Measurements from ENCODE around the gene METTL4. TPM values are rescaled to one million over a fixed set of nuclear protein-coding genes. Genes with fewer than 3 reads are reported as not detected.

METTL4 gene
- polyA plus RNA-seq, 3 donors from 2014 or later = 6.0 to 12.0 (median 6.8) TPM

GRCh38 chr18:2587788-2588187 lies 16.5 kb upstream of the METTL4 start:
- peaks cover 0 to 4% (median 0%) of the 10 kb centered on the region in 3 donors for H3K36me3 Mint-ChIP-seq
- H3K9me3 Mint-ChIP-seq = no peaks in the 10 kb centered on the region
- no peaks in the 10 kb centered on the region for H3K27me3 Mint-ChIP-seq (ENCODE audit: low read depth in 3 of 3)
- DNase-seq = no peak
- peaks cover 19 to 35% of the 10 kb centered on the region in 2 donors for H3K4me1 Mint-ChIP-seq
- H3K27ac Mint-ChIP-seq = no peak overlapping the region
- no peak overlapping the region for H3K4me3 Mint-ChIP-seq

- Mint-ChIP-seq H3K27ac (peak overlapping the region in 1 of 6 donors; percentile 16), H3K36me3 (peaks cover 0 to 3% (median 0%) of the 10 kb centered on the region in 3 donors), H3K4me3 (peak overlapping the region in 4 of 5 donors; percentile 7 to 99 (median 31)), H3K27me3 (ENCODE audit: low read depth in 3 of 3) (peaks cover 4 to 9% (median 7%) of the 10 kb centered on the region in 3 donors), H3K4me1 (peaks cover 46 to 66% of the 10 kb centered on the region in 2 donors), H3K9me3 (no peaks in the 10 kb centered on the region)
- no peak for DNase-seq
These were observed 2.1 kb upstream of the METTL4 start for GRCh38 chr18:2573408-2573807.

GRCh38 chr18:2572892-2573291 lies 1.6 kb upstream of the METTL4 start:
- Mint-ChIP-seq H3K4me1 (peaks cover 41 to 66% of the 10 kb centered on the region in 2 donors), H3K4me3 (peak overlapping the region; percentile 42 to 99 (median 59)), H3K9me3 (no peaks in the 10 kb centered on the region), H3K27me3 (ENCODE audit: low read depth in 3 of 3) (peaks cover 4 to 9% (median 7%) of the 10 kb centered on the region in 3 donors), H3K27ac (peak overlapping the region in 2 of 6 donors; percentile 16 to 39), H3K36me3 (peaks cover 0 to 3% (median 0%) of the 10 kb centered on the region in 3 donors)
- DNase-seq = no peak

GRCh38 chr18:2572171-2572569 lies 865 bp upstream of the METTL4 start:
- Mint-ChIP-seq H3K27me3 (ENCODE audit: low read depth in 3 of 3) (peaks cover 4 to 9% (median 7%) of the 10 kb centered on the region in 3 donors), H3K4me3 (peak overlapping the region; percentile 97 to 99 (median 98)), H3K4me1 (peaks cover 37 to 66% of the 10 kb centered on the region in 2 donors), H3K9me3 (no peaks in the 10 kb centered on the region), H3K36me3 (no peaks in the 10 kb centered on the region), H3K27ac (peak overlapping the region; percentile 95 to 98 (median 97))
- no peak for DNase-seq

GRCh38 chr18:2570772-2571199 lies 519 bp downstream of the METTL4 start:
- Mint-ChIP-seq H3K4me1 (peaks cover 37 to 66% of the 10 kb centered on the region in 2 donors), H3K36me3 (peaks cover 4% of the 10 kb centered on the region in 3 donors), H3K9me3 (no peaks in the 10 kb centered on the region)

GRCh38 chr18:2569338-2570207 lies 1.7 kb downstream of the METTL4 start:
- H3K4me1 Mint-ChIP-seq = peaks cover 37 to 66% of the 10 kb centered on the region in 2 donors
- peaks cover 4 to 9% (median 7%) of the 10 kb centered on the region in 3 donors for H3K27me3 Mint-ChIP-seq (ENCODE audit: low read depth in 3 of 3)
- peak overlapping the region; percentile 50 to 99 (median 70) for H3K4me3 Mint-ChIP-seq
- no peaks in the 10 kb centered on the region for H3K9me3 Mint-ChIP-seq
- H3K27ac Mint-ChIP-seq = peak overlapping the region in 5 of 6 donors; percentile 22 to 61 (median 29)
- no peak for DNase-seq
- H3K36me3 Mint-ChIP-seq = peaks cover 4 to 14% (median 11%) of the 10 kb centered on the region in 3 donors

More at GRCh38 chr18:2570772-2571199, 519 bp downstream of the METTL4 start:
- H3K27ac Mint-ChIP-seq = peak overlapping the region; percentile 95 to 98 (median 97)
- H3K27me3 Mint-ChIP-seq (ENCODE audit: low read depth in 3 of 3) = peaks cover 4 to 9% (median 7%) of the 10 kb centered on the region in 3 donors
- peak overlapping the region; percentile 97 to 99 (median 98) for H3K4me3 Mint-ChIP-seq
- peak in 1 of 3 donors; percentile 67 for DNase-seq

- Mint-ChIP-seq H3K9me3 (no peaks in the 10 kb centered on the region), H3K27ac (peak overlapping the region in 5 of 6 donors; percentile 2 to 80 (median 57)), H3K4me3 (peak overlapping the region in 4 of 5 donors; percentile 13 to 50 (median 40)), H3K4me1 (peaks cover 37 to 60% of the 10 kb centered on the region in 2 donors), H3K36me3 (peaks cover 4 to 14% (median 11%) of the 10 kb centered on the region in 3 donors), H3K27me3 (ENCODE audit: low read depth in 3 of 3) (peaks cover 4 to 9% (median 7%) of the 10 kb centered on the region in 3 donors)
- no peak for DNase-seq
These were observed 2.7 kb downstream of the METTL4 start for GRCh38 chr18:2568605-2569004.

- H3K27ac Mint-ChIP-seq = no peak overlapping the region
- peaks cover 4 to 9% (median 7%) of the 10 kb centered on the region in 3 donors for H3K27me3 Mint-ChIP-seq (ENCODE audit: low read depth in 3 of 3)
- H3K4me1 Mint-ChIP-seq = peaks cover 37 to 58% of the 10 kb centered on the region in 2 donors
- DNase-seq = no peak
- H3K9me3 Mint-ChIP-seq = no peaks in the 10 kb centered on the region
- H3K4me3 Mint-ChIP-seq = no peak overlapping the region
- H3K36me3 Mint-ChIP-seq = peaks cover 4 to 14% (median 11%) of the 10 kb centered on the region in 3 donors
These were observed 3.2 kb downstream of the METTL4 start for GRCh38 chr18:2568129-2568528.

GRCh38 chr18:2564373-2564772 lies 6.9 kb downstream of the METTL4 start:
- Mint-ChIP-seq H3K4me3 (no peak overlapping the region), H3K9me3 (no peaks in the 10 kb centered on the region), H3K27ac (no peak overlapping the region), H3K27me3 (ENCODE audit: low read depth in 3 of 3) (no peaks in the 10 kb centered on the region), H3K36me3 (peaks cover 20 to 27% (median 20%) of the 10 kb centered on the region in 3 donors), H3K4me1 (peaks cover 8 to 20% of the 10 kb centered on the region in 2 donors)
- DNase-seq = no peak

GRCh38 chr18:2559249-2559648 lies 12.1 kb downstream of the METTL4 start:
- Mint-ChIP-seq H3K4me3 (no peak overlapping the region), H3K4me1 (peaks cover 0 to 5% of the 10 kb centered on the region in 2 donors), H3K36me3 (peaks cover 9 to 22% (median 22%) of the 10 kb centered on the region in 3 donors), H3K27me3 (ENCODE audit: low read depth in 3 of 3) (no peaks in the 10 kb centered on the region), H3K9me3 (no peaks in the 10 kb centered on the region), H3K27ac (no peak overlapping the region)
- DNase-seq = no peak

GRCh38 chr18:2557536-2557935 lies 13.8 kb downstream of the METTL4 start:
- Mint-ChIP-seq H3K27me3 (ENCODE audit: low read depth in 3 of 3) (no peaks in the 10 kb centered on the region), H3K9me3 (no peaks in the 10 kb centered on the region), H3K27ac (no peak overlapping the region), H3K4me3 (no peak overlapping the region), H3K4me1 (peaks cover 0 to 5% of the 10 kb centered on the region in 2 donors), H3K36me3 (peaks cover 7 to 20% (median 16%) of the 10 kb centered on the region in 3 donors)
- DNase-seq = no peak

- H3K27me3 Mint-ChIP-seq (ENCODE audit: low read depth in 3 of 3) = no peaks in the 10 kb centered on the region
- H3K4me3 Mint-ChIP-seq = no peak overlapping the region
- H3K4me1 Mint-ChIP-seq = peaks cover 0 to 5% of the 10 kb centered on the region in 2 donors
- peaks cover 9 to 16% (median 11%) of the 10 kb centered on the region in 3 donors for H3K36me3 Mint-ChIP-seq
- no peak for DNase-seq
- peak overlapping the region in 2 of 6 donors; percentile 37 to 58 for H3K27ac Mint-ChIP-seq
- H3K9me3 Mint-ChIP-seq = no peaks in the 10 kb centered on the region
These were observed 15.4 kb downstream of the METTL4 start for GRCh38 chr18:2555895-2556294.

- Mint-ChIP-seq H3K27me3 (ENCODE audit: low read depth in 3 of 3) (no peaks in the 10 kb centered on the region), H3K4me1 (peaks cover 0 to 5% of the 10 kb centered on the region in 2 donors), H3K27ac (no peak overlapping the region), H3K4me3 (no peak overlapping the region), H3K9me3 (no peaks in the 10 kb centered on the region), H3K36me3 (peaks cover 17 to 24% (median 19%) of the 10 kb centered on the region in 3 donors)
- no peak for DNase-seq
These were observed 16.6 kb downstream of the METTL4 start for GRCh38 chr18:2554696-2555095.

GRCh38 chr18:2551425-2551824 lies 19.9 kb downstream of the METTL4 start:
- no peak overlapping the region for H3K27ac Mint-ChIP-seq
- no peaks in the 10 kb centered on the region for H3K9me3 Mint-ChIP-seq
- H3K27me3 Mint-ChIP-seq (ENCODE audit: low read depth in 3 of 3) = no peaks in the 10 kb centered on the region
- H3K4me3 Mint-ChIP-seq = no peak overlapping the region
- no peak for DNase-seq
- peaks cover 23 to 34% (median 23%) of the 10 kb centered on the region in 3 donors for H3K36me3 Mint-ChIP-seq
- peaks cover 0 to 11% of the 10 kb centered on the region in 2 donors for H3K4me1 Mint-ChIP-seq

All from immature natural killer cell (primary cell).